DMS53 treated with DMSO at 0.1 percent for 48 hours (cell line): ENCODE results near the gene HOXA6.
A peak's percentile ranks its signal among the peaks of the same experiment; 100 is the strongest.

Experiments used
- DNase-seq: peaks from one replicate; lab custom pipeline; 2025; ENCODE audit not compliant: unreplicated experiment; lab: John Stamatoyannopoulos, UW

The HOXA6 gene

DNA sequence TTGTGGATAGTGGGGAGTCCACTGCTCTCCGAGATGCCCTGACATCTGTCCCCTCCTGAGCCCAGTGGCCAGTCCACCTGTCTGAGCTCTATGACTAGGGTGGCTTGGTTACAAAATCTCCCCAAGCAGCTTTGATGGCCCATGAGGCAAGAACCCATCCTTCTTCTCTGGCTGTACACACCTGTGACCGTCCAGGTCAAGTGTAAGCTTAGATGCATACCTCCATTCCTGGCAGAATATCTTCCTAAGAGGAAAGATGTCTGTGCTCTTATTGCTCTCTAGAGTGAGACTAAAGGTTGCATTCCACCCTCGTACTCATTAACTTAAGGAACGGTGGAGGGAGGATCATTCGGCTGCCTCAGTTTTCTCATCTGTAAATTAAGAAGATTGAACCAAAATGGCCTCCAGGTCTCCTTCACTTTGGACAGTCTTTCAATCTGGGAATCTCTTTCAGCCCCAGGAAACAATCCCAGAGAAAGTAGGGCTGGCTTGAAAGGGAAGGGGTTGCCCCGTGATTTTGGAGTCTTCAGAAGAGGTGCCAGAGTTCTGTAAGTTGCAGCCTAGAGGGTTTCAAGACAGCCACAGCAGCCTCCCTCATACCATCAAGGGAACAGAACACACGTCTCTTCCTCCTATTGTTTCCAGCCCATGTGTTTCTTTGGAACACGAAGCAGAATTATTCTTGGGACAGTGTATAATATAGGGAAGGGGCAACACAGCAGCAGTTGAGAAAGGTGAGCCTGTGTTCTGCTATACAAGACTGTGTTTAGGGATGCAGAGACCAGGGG is 22.5 kb downstream of the HOXA6 start:
- DNase-seq: no peak

DNA sequence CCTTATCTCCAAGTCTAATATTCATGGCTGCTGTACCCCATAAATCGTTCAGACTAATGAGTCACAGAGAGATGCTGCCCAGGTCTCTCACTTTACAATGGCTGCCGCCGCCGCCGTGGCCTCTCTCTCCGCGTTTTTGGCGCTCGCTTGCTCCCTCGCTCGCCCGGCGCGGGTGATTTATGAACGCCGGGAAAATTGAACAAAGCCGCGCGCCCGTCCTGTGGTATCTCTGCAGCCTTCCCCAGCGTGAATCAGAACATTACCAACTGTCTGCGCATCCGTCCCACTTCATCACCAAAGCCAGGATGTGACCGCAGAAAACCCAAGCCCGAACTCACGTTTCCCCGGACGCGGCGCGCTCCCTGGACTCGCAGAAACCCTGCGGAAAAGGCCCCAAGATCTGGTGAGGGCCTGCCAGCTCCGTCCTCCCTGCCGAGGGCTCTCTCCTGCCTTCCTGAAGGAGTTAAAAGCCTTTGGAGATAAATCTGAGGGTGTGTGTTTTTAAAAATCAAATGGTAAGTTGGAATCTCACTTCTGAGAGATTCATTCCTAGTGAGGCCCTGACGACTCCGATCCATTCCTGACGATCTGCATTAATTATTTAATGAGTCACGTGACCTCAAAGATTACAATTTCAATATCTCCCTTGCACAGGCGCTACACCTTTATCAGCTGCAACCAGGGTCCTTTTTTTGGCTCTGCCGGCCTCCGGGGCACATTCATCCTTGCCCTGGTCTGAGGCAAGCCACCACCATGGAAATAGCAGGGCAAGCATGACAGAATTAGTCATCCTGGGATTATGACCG is 23.3 kb downstream of the HOXA6 start:
- DNase-seq: no peak

- no peak for DNase-seq
Measured at GRCh38 chr7:27123477-27124053, 24.0 kb downstream of the HOXA6 start.

- no peak for DNase-seq
Measured at GRCh38 chr7:27123007-27123476, 24.5 kb downstream of the HOXA6 start.

DNA sequence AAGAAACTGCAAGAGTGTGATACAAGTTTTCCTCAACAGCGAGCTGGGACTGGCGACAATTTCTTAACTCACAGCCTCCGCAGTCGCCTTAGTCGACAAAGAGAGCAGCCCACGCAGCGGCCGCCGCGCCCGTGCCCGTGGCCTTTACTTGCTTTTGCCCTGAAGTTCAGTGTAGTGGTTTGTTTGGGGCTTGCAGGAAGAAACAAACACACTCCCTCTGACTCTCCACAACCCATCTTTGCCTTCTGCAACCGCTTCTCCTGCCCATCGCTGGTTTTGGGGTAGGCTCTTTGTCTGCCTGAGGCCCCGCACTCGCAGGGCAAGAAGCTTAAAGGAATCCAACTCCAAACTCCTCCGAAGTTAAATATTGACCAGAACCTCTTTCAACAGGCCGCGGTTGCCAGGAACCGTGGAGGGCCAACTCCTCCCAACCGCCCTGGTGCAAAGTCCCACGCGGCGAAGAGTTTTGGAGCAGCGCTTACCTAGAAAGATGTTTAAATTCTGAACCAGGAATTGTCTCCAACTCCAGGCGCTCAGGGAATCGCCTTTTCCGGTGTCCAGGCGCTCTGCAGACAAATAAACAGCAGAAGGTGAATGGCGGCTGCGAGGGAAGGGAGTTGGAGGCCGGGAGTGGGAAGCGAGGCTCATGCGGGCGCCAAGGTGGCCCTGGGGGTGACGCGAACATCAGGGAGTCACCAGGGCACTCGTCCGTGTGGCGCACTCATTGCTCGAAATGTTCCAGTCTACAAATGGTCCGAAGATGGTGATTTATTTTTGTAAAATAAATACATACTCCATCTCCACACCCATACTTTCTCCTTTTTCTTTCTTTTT is 25.3 kb downstream of the HOXA6 start:
- peak; percentile 71 for DNase-seq

DNA sequence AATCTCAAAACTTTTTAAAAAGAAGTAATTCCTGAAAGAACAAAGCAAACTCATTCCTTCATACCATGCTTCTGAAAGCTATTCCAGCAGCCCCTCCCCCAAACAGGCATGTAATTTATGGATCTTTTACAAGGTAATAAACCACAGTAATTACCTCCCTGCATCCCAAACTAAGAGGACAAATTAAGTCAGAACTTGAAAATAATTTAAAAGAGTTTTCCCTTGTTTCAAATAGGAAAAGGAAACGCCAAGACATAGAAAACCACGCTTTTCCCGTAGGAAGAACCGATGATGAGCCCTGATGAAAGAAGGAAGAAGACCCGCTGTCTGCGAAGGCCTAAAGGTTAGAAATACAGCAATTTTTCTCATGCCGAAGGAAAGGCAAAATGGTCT is 25.9 kb downstream of the HOXA6 start:
- no peak for DNase-seq

GRCh38 chr7:27119412-27119911 is 28.1 kb downstream of the HOXA6 start:
- DNase-seq: no peak

DNA sequence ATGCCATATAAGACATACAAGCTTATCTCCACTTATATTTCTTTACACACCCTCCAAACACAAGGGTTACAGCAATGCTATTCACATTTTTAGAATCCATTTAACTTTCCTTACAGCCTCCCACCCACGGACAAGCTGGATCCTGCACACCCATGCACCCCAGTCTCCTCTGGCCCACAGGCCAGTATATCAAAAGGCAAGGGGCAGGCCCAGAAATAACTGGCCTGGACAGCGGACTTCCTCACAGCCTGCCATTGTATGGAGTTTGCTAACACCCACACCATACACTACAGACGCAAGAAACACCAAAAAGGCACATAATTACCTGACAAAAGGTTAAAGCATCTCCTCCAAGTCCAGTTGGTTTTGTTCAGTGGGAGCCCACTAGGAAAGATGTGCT is 29.0 kb downstream of the HOXA6 start:
- no peak for DNase-seq

DNA sequence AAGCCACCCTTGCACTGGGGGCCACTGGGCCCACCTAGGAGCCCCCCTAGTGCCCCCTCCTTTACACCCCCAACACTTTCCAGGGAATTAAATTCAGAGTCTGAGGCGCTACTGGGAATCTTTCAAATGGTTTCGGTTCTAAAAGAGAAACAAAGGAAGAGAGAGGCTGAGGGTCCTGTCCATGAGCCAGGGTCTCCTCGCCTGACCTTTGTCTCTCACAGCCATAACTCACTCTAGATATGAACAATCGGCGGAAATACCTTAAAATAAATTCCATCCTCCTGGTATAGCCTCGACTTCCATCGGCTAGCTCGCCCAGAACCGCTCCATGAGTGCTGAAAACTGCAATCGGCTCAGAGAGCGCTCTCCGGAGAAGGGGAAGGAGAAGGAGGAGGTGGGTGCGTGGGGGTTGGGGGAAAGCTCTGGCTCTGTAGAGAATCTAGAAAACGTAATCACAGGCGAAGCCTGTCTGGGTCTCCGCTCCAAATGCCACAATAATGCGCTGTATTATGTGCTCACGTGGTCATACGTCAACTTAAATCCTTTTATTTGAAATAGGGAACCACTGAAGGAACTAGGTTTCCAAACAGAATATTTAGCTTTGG is 29.6 kb downstream of the HOXA6 start:
- DNase-seq: no peak

DNA sequence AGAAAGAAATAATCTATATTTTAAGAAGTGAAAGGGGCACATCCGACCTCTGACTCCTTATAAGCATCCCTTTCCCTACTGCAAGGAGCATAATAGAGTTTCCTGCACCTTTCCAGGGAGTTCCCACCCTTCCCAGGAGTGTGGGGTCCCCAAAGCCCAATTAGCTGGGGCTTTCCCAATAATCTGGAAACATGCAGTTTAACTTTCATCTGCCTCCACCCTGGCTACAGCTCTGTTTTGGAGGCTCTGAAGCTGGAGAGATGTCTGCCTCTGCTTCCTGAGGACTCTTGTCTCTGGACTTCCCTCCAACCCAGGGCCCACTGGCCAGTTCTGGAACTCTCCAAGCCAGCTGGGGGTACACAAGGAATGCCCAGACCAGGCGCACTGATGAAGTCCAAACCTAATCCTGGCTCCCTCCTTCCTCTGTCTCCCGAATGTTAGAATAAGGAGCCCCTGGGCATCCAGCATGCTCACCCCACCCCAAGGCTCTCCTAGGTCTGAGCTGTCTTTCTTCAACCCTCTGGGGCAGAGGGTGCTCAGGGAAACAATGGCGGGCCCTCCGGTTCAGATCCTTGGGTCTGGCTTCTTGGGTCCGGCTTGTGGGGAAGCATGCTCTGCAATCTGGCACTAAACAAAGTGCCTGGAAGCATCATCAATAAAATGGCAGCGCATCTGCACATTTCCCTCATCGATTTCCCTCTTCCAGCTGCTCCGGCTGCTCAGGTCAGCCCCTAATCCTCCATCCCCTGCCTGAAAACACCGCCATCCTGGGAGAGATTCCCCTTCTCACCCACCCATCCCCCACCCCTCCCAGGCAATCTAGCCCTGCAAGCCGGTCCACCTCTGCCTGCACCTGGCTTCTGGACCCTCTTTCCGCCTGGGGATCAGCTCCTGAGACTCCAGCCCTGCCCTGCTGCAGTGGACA is 30.4 kb downstream of the HOXA6 start:
- DNase-seq: no peak

DNA sequence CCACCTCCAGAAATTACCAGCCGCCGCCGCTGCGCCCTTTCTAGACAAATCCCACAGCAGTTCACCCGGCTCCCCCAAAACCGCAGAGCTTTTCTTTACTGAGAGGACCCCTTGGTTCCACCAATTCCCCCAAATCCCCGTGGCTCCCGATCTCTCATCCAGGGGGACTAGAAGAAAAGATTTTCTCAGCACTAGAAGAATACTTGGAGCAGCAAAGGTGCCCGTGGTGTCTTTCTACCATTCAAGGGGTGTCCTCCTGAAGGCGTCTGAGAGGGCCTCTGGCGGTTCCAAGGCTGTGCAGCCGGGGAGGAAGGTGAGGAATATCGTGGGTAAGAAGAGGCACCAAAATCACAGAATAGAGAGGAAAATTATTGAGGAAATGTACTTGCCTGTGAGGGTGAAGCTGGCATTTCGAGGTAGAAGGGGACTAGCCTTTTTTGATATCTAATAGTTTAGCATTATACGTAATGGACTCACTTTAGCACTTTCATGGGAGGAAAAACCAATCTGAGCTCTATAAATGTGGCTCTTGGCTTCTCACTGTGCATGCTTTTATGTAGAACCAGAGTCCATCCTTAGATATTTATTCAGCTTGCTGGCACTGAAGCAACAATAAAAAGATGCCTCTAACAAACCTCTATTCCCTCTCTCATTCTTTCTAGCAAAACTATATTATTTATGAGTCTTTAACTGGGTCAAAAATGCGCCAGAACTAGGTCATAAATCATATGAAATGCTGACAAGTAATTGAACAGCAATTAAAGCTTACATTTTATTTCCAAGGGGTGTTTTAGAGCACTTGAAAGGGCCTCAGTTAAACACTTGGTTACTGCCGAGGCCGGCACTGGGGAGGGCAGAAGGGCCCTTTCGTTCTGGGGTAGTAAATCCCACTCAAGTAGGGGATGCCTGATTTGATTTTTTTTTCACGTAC is 31.3 kb downstream of the HOXA6 start:
- DNase-seq: no peak

GRCh38 chr7:27115221-27116026 is 32.1 kb downstream of the HOXA6 start:
- DNase-seq: peak; percentile 18

DNA sequence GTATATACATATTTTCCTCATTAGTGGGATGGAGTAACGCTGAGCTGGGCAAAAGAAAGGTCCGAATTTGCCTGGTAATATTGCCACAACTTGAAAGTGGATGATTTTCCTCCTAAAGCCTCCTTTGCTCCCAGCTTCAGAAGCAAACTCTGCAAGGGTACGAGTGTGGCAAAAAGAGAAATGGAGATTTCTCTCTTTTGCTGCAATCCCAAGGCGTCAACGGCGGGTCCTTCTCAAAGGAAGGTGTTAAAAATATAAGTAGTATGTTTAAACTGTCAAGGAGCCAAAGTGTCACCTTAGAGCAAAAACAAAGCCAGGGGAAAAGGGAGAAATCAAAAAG is 32.7 kb downstream of the HOXA6 start:
- no peak for DNase-seq

GRCh38 chr7:27113991-27114769 is 33.4 kb downstream of the HOXA6 start:
- DNase-seq: peak; percentile 24

DNA sequence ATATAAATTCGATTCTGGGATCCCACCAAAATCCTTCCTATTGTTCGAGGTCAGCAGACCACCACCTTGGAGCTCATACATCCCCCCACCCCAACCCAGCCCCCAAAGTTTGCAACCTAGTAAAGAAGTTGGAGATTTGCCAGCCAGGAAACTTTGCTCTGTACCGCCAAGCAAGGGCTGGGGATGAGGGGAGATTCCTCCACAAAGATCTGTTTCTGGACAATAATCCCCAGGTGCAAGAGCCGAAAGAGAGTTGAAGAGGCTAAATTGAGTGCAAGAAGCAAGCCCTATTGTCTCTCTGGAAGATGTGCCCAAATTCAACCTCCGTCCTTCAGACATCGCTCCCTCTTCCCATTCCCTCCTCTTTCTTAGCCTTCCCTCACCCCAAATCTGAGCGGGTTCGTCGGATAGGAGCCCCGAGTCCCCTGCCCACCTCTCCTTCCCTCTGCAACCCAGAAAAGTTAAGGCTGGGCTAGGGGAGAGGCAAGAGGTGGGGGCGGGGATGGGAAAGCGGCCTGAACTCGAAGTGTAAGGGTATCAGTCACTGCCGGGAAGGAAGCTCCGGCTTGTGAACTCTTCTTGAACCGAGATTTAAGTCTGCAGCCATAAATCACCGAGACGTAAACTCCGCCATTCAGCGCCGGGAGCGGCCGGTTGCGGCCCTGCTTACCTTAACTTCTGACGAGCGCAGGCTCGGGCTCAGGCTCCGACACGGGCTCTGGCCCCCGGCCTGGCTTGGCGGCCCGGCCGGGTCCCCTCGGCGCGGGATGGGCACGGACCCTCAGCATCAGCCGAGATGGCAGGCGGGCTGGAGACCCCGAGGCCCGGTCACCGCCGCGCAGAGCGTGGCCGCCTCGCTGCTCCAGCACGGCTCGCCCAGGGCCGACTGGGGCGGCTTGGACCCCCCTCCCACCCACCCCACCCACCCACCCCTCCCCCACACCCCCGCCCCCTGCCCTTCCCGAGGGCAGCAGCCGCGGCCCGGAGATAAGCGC is 34.3 kb downstream of the HOXA6 start:
- DNase-seq: peak; percentile 29

GRCh38 chr7:27112361-27112760 is 35.2 kb downstream of the HOXA6 start:
- DNase-seq: no peak
